Measurements from ENCODE around the gene PMEPA1. TPM values are rescaled to one million over a fixed set of nuclear protein-coding genes. Genes with fewer than 3 reads are reported as not detected.

The PMEPA1 gene
- total and polyA plus RNA-seq, 2 donors (not counting 1 experiment from before 2014, with no cell fraction given) = 9.9 to 37.4 TPM

DNA sequence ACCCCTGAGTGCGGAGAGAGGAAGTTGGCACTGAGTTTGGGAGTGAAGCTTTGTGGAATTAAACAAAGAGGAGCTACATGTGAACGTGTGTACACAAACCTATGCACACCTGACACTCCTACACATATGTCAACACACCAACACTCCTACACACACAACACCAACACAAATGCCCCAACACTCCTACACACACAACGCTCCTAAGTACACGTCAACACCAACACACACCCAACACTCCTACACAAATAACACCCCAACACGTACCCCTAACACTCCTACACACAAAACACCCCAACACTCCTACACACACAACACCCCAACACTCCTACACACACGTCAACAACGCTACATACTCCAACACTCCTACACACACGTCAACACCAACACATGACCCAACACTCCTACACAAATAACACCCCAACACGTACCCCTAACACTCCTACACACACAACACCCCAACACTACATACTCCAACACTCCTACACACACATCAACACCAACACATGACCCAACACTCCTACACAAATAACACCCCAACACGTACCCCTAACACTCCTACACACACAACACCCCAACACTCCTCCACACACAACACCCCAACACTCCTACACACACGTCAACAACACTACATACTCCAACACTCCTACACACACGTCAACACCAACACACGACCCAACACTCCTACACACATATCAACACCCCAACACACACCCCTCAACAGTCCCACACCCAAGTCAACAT is 49.5 kb downstream of the PMEPA1 start:
- peaks cover 92% of the 10 kb centered on the region for H4K20me1 ChIP-seq (ENCODE audit: control insufficient read depth, insufficient read depth, low read length, poor library complexity, severe bottlenecking)
- no peak overlapping the region for H3K4me3 ChIP-seq (ENCODE audit: control extremely low read depth in 1 of 5, extremely low read depth in 1 of 5, insufficient read depth in 1 of 5, low read depth in 2 of 5, low read length in 4 of 5)
- H3K27me3 Mint-ChIP-seq = no peaks in the 10 kb centered on the region
- TF ChIP-seq EZH2 (IDR thresholded peaks at IDR 0.05; ENCODE audit: borderline replicate concordance, insufficient read depth, low read depth, low read length, poor library complexity, severe bottlenecking) = no peak
- H2AFZ ChIP-seq (ENCODE audit: insufficient read depth, low read depth, low read length, poor library complexity, severe bottlenecking) = no peak overlapping the region
- H3K79me2 ChIP-seq (ENCODE audit: control insufficient read depth, insufficient read depth, low read length) = peaks cover 54% of the 10 kb centered on the region
- H3K4me3 Mint-ChIP-seq = no peak overlapping the region
- intact Hi-C loops (cut with micrococcal nuclease) = no loop called here
- H3K9me3 Mint-ChIP-seq (ENCODE audit: insufficient read depth) = no peaks in the 10 kb centered on the region
- peaks cover 47% of the 10 kb centered on the region for H3K4me1 Mint-ChIP-seq
- no peak overlapping the region for H3K9ac ChIP-seq (ENCODE audit: low read length)
- peak; percentile 6 for DNase-seq
- no peaks in the 10 kb centered on the region for H3K9me3 ChIP-seq (ENCODE audit: control extremely low read depth in 1 of 3, control insufficient read depth in 2 of 3, insufficient read depth in 1 of 3, low read length in 2 of 3)
- no peak overlapping the region for H3K4me2 ChIP-seq (replicated peaks; ENCODE audit: low read depth, low read length, poor library complexity, severe bottlenecking)
- H3K36me3 ChIP-seq (replicated peaks in 1 of 2; ENCODE audit: control extremely low read depth in 1 of 2, control insufficient read depth in 1 of 2, extremely low read depth in 1 of 2, insufficient read depth in 2 of 2, low read length in 1 of 2) = peaks cover 3 to 42% of the 10 kb centered on the region in 2 experiments
- H3K4me1 ChIP-seq (ENCODE audit: control insufficient read depth in 2 of 2, insufficient read depth in 2 of 2, low read length in 2 of 2) = peaks cover 0 to 19% of the 10 kb centered on the region in 2 donors
- CTCF ChIA-PET = no interaction called here
- H3K27me3 ChIP-seq (replicated peaks in 1 of 4; ENCODE audit: control extremely low read depth in 1 of 4, control insufficient read depth in 3 of 4, insufficient read depth in 4 of 4, low read length in 3 of 4) = no peaks in the 10 kb centered on the region
- ATAC-seq (ENCODE audit: low read depth) = no peak
- POLR2A ChIA-PET = no interaction called here
- WGBS (ENCODE audit: insufficient coverage) = 90% methylated on average over 12 of the region's 13 CpGs
- H3K27ac Mint-ChIP-seq = no peak overlapping the region
- H3K27ac ChIP-seq (ENCODE audit: low read length in 2 of 2) = no peak overlapping the region

DNA sequence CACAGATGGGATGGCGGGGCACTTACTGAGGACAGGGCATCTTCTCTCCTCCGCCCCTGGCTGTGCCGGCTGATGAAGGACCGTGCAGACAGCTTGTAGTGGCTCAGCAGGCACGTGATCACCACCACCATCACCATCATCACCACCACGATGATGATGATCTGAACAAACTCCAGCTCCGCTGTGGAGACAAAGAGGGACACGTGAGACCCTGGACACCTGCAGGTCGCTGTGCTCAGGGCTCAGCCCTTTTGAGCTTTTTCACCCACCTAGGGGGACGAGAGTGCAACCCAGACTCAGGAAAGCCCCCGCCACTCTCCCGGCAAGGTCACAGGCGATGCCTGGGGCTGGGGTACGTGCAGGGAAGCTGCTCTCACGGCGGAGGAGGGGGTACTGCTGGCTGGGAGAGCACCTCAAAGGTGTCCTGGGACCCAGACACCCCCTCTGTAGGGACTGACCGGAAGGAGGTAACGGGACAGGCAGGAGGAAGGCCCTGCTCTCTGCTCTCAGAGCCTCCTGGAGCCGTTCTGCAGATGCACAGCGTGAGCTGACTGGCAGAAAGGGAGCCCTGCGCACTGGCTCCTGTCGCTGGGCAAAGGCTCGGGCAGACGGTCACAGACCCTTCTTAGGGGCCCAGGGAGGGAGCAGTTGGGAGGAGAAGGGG is 50.2 kb downstream of the PMEPA1 start:
- H3K27me3 Mint-ChIP-seq = no peaks in the 10 kb centered on the region
- ATAC-seq (ENCODE audit: low read depth) = no peak
- Histone ChIP-seq H3K79me2 (ENCODE audit: control insufficient read depth, insufficient read depth, low read length) (peaks cover 51% of the 10 kb centered on the region), H3K27ac (ENCODE audit: low read length in 2 of 2) (no peak overlapping the region), H3K27me3 (replicated peaks in 1 of 4; ENCODE audit: control extremely low read depth in 1 of 4, control insufficient read depth in 3 of 4, insufficient read depth in 4 of 4, low read length in 3 of 4) (no peaks in the 10 kb centered on the region), H4K20me1 (ENCODE audit: control insufficient read depth, insufficient read depth, low read length, poor library complexity, severe bottlenecking) (peaks cover 92% of the 10 kb centered on the region), H3K4me2 (replicated peaks; ENCODE audit: low read depth, low read length, poor library complexity, severe bottlenecking) (no peak overlapping the region), H2AFZ (ENCODE audit: insufficient read depth, low read depth, low read length, poor library complexity, severe bottlenecking) (no peak overlapping the region), H3K9ac (ENCODE audit: low read length) (no peak overlapping the region), H3K4me3 (ENCODE audit: control extremely low read depth in 1 of 5, extremely low read depth in 1 of 5, insufficient read depth in 1 of 5, low read depth in 2 of 5, low read length in 4 of 5) (no peak overlapping the region), H3K4me1 (ENCODE audit: control insufficient read depth in 2 of 2, insufficient read depth in 2 of 2, low read length in 2 of 2) (peaks cover under 1 to 20% of the 10 kb centered on the region in 2 donors), H3K36me3 (replicated peaks in 1 of 2; ENCODE audit: control extremely low read depth in 1 of 2, control insufficient read depth in 1 of 2, extremely low read depth in 1 of 2, insufficient read depth in 2 of 2, low read length in 1 of 2) (peaks cover 3 to 42% of the 10 kb centered on the region in 2 experiments), H3K9me3 (ENCODE audit: control extremely low read depth in 1 of 3, control insufficient read depth in 2 of 3, insufficient read depth in 1 of 3, low read length in 2 of 3) (no peaks in the 10 kb centered on the region)
- 92% methylated on average over 24 of the region's 24 CpGs for WGBS (ENCODE audit: insufficient coverage)
- intact Hi-C loops (cut with micrococcal nuclease) = loop anchor here (10.0 kb wide), 1 partner anchor 185 kb away; no protein-coding TSS in a partner anchor
- no peaks in the 10 kb centered on the region for H3K9me3 Mint-ChIP-seq (ENCODE audit: insufficient read depth)
- DNase-seq = peak; percentile 9
- TF ChIP-seq, protein P1, sequence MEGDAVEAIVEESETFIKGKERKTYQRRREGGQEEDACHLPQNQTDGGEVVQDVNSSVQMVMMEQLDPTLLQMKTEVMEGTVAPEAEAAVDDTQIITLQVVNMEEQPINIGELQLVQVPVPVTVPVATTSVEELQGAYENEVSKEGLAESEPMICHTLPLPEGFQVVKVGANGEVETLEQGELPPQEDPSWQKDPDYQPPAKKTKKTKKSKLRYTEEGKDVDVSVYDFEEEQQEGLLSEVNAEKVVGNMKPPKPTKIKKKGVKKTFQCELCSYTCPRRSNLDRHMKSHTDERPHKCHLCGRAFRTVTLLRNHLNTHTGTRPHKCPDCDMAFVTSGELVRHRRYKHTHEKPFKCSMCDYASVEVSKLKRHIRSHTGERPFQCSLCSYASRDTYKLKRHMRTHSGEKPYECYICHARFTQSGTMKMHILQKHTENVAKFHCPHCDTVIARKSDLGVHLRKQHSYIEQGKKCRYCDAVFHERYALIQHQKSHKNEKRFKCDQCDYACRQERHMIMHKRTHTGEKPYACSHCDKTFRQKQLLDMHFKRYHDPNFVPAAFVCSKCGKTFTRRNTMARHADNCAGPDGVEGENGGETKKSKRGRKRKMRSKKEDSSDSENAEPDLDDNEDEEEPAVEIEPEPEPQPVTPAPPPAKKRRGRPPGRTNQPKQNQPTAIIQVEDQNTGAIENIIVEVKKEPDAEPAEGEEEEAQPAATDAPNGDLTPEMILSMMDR (IDR thresholded peaks at IDR 0.05) = no peak
- no peak for TF ChIP-seq EZH2 (IDR thresholded peaks at IDR 0.05; ENCODE audit: borderline replicate concordance, insufficient read depth, low read depth, low read length, poor library complexity, severe bottlenecking)
- H3K27ac Mint-ChIP-seq = peak overlapping the region; percentile 37
- H3K4me3 Mint-ChIP-seq = no peak overlapping the region
- ChIA-PET POLR2A (no interaction called here), CTCF (interaction anchor here (1.4 kb wide), 1 partner anchor 37 kb away, joined by 4 read pairs; no protein-coding TSS in a partner anchor)
- peaks cover 48% of the 10 kb centered on the region for H3K4me1 Mint-ChIP-seq
